ENCODE data around the gene DGKD.

DNA sequence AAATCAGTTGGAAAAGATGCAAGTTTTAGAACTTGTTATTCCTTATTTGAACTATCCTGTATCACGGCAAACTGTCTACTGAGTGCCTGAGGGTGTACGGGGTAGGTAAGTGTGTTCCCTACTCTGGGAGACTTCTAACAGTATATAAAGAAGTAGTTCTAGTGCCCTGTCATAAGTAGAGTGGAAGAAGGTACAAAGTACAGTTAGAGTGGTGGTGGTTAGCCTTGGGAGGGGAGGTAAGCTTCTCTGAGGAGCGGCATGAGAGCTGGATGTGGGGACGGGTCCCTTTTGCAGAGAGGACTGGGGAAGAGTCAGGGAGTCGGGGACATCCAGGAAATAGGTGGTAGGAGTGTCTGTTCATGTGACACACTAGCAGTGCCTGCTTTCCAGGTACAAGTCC lies 48.5 kb downstream of the DGKD start:
- TF ChIP-seq, protein P1, sequence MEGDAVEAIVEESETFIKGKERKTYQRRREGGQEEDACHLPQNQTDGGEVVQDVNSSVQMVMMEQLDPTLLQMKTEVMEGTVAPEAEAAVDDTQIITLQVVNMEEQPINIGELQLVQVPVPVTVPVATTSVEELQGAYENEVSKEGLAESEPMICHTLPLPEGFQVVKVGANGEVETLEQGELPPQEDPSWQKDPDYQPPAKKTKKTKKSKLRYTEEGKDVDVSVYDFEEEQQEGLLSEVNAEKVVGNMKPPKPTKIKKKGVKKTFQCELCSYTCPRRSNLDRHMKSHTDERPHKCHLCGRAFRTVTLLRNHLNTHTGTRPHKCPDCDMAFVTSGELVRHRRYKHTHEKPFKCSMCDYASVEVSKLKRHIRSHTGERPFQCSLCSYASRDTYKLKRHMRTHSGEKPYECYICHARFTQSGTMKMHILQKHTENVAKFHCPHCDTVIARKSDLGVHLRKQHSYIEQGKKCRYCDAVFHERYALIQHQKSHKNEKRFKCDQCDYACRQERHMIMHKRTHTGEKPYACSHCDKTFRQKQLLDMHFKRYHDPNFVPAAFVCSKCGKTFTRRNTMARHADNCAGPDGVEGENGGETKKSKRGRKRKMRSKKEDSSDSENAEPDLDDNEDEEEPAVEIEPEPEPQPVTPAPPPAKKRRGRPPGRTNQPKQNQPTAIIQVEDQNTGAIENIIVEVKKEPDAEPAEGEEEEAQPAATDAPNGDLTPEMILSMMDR (conservative IDR thresholded peaks at IDR 0.05; ENCODE audit: low read length) = no peak
- no peak for TF ChIP-seq EZH2phosphoT487 (IDR thresholded peaks at IDR 0.05; ENCODE audit: borderline replicate concordance)

Data from Loucy (cell line).